COLO668 (cell line): ENCODE data around the gene CD9.
A peak's percentile ranks its signal among the peaks of the same experiment; 100 is the strongest.

ENCODE experiments used
- DNase-seq: peaks from one replicate; lab custom pipeline; 2025; ENCODE audit not compliant: unreplicated experiment; lab: John Stamatoyannopoulos, UW

CD9 gene

GRCh38 chr12:6235906-6236640 lies 35.9 kb downstream of the CD9 start:
- DNase-seq: no peak

GRCh38 chr12:6236641-6236940 lies 36.4 kb downstream of the CD9 start:
- no peak for DNase-seq

GRCh38 chr12:6237830-6238229 lies 37.6 kb downstream of the CD9 start:
- DNase-seq: no peak

- no peak for DNase-seq
These were observed 38.7 kb downstream of the CD9 start for GRCh38 chr12:6238875-6239274.

GRCh38 chr12:6241495-6241894 lies 41.3 kb downstream of the CD9 start:
- no peak for DNase-seq

- no peak for DNase-seq
These were observed 49.4 kb downstream of the CD9 start for GRCh38 chr12:6249580-6249979.

GRCh38 chr12:6250343-6250742 lies 50.1 kb downstream of the CD9 start:
- no peak for DNase-seq

GRCh38 chr12:6253278-6253677 lies 53.1 kb downstream of the CD9 start:
- DNase-seq: no peak

- DNase-seq: no peak
These were observed 54.3 kb downstream of the CD9 start for GRCh38 chr12:6254491-6254890.

GRCh38 chr12:6257007-6257406 lies 56.8 kb downstream of the CD9 start:
- DNase-seq: no peak

GRCh38 chr12:6262211-6262610 lies 62.0 kb downstream of the CD9 start:
- DNase-seq: peak; percentile 11

GRCh38 chr12:6262623-6263022 lies 62.4 kb downstream of the CD9 start:
- no peak for DNase-seq

GRCh38 chr12:6263931-6264330 lies 63.7 kb downstream of the CD9 start:
- peak; percentile 36 for DNase-seq

- DNase-seq: peak; percentile 59
These were observed 64.3 kb downstream of the CD9 start for GRCh38 chr12:6264402-6265037.

GRCh38 chr12:6265038-6265405 lies 64.8 kb downstream of the CD9 start:
- no peak for DNase-seq

- DNase-seq: peak; percentile 85
These were observed 66.4 kb downstream of the CD9 start for GRCh38 chr12:6266541-6266966.

GRCh38 chr12:6266971-6267721 lies 66.9 kb downstream of the CD9 start:
- DNase-seq: peak; percentile 38

- DNase-seq: no peak
These were observed 68.4 kb downstream of the CD9 start for GRCh38 chr12:6268484-6269157.

- no peak for DNase-seq
These were observed 69.8 kb downstream of the CD9 start for GRCh38 chr12:6269986-6270385.

- no peak for DNase-seq
These were observed 71.1 kb downstream of the CD9 start for GRCh38 chr12:6271281-6271680.

GRCh38 chr12:6272300-6273204 lies 72.4 kb downstream of the CD9 start:
- DNase-seq: peak; percentile 5
